GM12878 (cell line): ENCODE results near the gene LAMP1. TPM values are rescaled to one million over a fixed set of nuclear protein-coding genes. Genes with fewer than 3 reads are reported as not detected.

Source experiments
- ATAC-seq: fragments of 200-7000 bp; cut with Tn5 transposase; 3 replicates; pipeline ENCODE4 v1.9.1; 2020; ENCODE audit warnings: mild to moderate bottlenecking, moderate library complexity
- BruUV-seq: library from RNA; stranded (reverse); fragments of 400-500 nt; replicated peaks from 2 replicates; lab custom pipeline; 2021; lab: Mats Ljungman, UMichigan
- CTCF ChIA-PET: fragments of 300-600 bp; sonication (Branson Sonifier 250); formaldehyde crosslinking; extraction: SDS; loops from one replicate; lab custom pipeline; 2021; ENCODE audit warnings: inconsistent platforms; lab: Yijun Ruan, JAX
- POLR2A ChIA-PET: fragments of 350-600 bp; formaldehyde crosslinking; extraction: SDS; loops from one replicate; lab custom pipeline; 2021; ENCODE audit warnings: inconsistent platforms; lab: Charles Lee
- RAD21 ChIA-PET: fragments of 300-600 bp; sonication (Branson Sonifier 250); formaldehyde crosslinking; loops from one replicate; lab custom pipeline; 2023; ENCODE audit warnings: antibody characterized with exemption; ENCODE audit not compliant: unreplicated experiment; lab: Charles Lee
- SMC1A ChIA-PET: fragments of 300-600 bp; sonication (Branson Sonifier 250); formaldehyde crosslinking; loops from one replicate; lab custom pipeline; 2023; ENCODE audit not compliant: unreplicated experiment, uncharacterized antibody; lab: Charles Lee
- DNase-seq: peaks from one replicate; pipeline ENCODE4 v3.0.0-alpha.2; 2011; ENCODE audit warnings: low read depth, low spot score
- FAIRE-seq: peaks from 3 replicates; lab custom pipeline; 2011; peaks lifted over from hg19 to GRCh38; lab: Jason Lieb, UNC
- H2AFZ ChIP-seq: 2 replicates; pipeline ENCODE4 v1.6.0; 2011; ENCODE audit warnings: low read depth, low read length, control low read depth; ENCODE audit not compliant: control insufficient read depth
- H3K27ac ChIP-seq: 2 replicates; pipeline ENCODE4 v1.5.1; 2011; ENCODE audit warnings: control low read depth; ENCODE audit not compliant: control insufficient read depth, insufficient read depth
- H3K27me3 ChIP-seq, 2 experiments: replicated peaks in 1 of 2; 2 replicates each; pipeline versions ENCODE4 v1.6.0 to v1.6.1; 2011; ENCODE audit warnings: low read length in 1 of 2; ENCODE audit not compliant: control insufficient read depth in 2 of 2, insufficient read depth in 2 of 2
- H3K36me3 ChIP-seq, 2 experiments: 2 replicates each; pipeline ENCODE4 v1.5.1; 2011; ENCODE audit warnings: low read length in 1 of 2; ENCODE audit not compliant: control insufficient read depth in 2 of 2, insufficient read depth in 2 of 2
- H3K4me1 ChIP-seq: 2 replicates; pipeline ENCODE4 v1.6.1; 2011; ENCODE audit warnings: mild to moderate bottlenecking, low read length, moderate library complexity, mixed read lengths; ENCODE audit not compliant: control insufficient read depth, insufficient read depth
- H3K4me2 ChIP-seq: 2 replicates; pipeline ENCODE4 v1.6.0; 2011; ENCODE audit warnings: control low read depth; ENCODE audit not compliant: control insufficient read depth, insufficient read depth
- H3K4me3 ChIP-seq: fragments of 200-600 bp; sonication (generic); 2 replicates; pipeline ENCODE4 v1.5.1; 2016
- H3K79me2 ChIP-seq: 2 replicates; pipeline ENCODE4 v1.6.0; 2011; ENCODE audit warnings: low read length; ENCODE audit not compliant: control insufficient read depth, insufficient read depth
- H3K9ac ChIP-seq: 2 replicates; pipeline ENCODE4 v1.8.0; 2011; ENCODE audit warnings: low read length, control low read depth, mixed read lengths; ENCODE audit not compliant: control insufficient read depth, insufficient read depth
- H3K9me3 ChIP-seq: replicated peaks from 3 replicates; pipeline ENCODE4 v1.5.1; 2011; ENCODE audit warnings: mild to moderate bottlenecking, low read length; ENCODE audit not compliant: control insufficient read depth, insufficient read depth
- H4K20me1 ChIP-seq: 2 replicates; pipeline ENCODE4 v1.6.0; 2011; ENCODE audit not compliant: control insufficient read depth, insufficient read depth
- CHD2 ChIP-seq: IDR thresholded peaks from 2 replicates; pipeline ENCODE4 v1.6.1; 2011; ENCODE audit warnings: low read depth, low read length, improper control_type of control experiment, borderline replicate concordance
- CREM ChIP-seq: IDR thresholded peaks from 2 replicates; pipeline ENCODE4 v1.6.1; 2014; ENCODE audit warnings: antibody characterized with exemption, low read depth
- EED ChIP-seq: sonication (generic); IDR thresholded peaks from 2 replicates; pipeline ENCODE4 v1.6.1; 2016; ENCODE audit warnings: antibody characterized with exemption, low read depth
- ESRRA ChIP-seq: IDR thresholded peaks from 2 replicates; pipeline ENCODE4 v1.6.1; 2012; ENCODE audit warnings: mild to moderate bottlenecking, low read length, improper control_type of control experiment
- FOS ChIP-seq: IDR thresholded peaks from 3 replicates; pipeline ENCODE4 v1.6.1; 2011; ENCODE audit warnings: borderline replicate concordance; ENCODE audit not compliant: insufficient read length; ENCODE audit errors: extremely low read depth
- HDAC2 ChIP-seq: fragments of 200-600 bp; sonication (generic); IDR thresholded peaks from 2 replicates; pipeline ENCODE4 v1.6.1; 2017
- KAT2A ChIP-seq: conservative IDR thresholded peaks from 2 replicates; pipeline ENCODE4 v1.6.1; 2011; ENCODE audit warnings: low read depth, low read length; ENCODE audit not compliant: control insufficient read depth
- NBN ChIP-seq: fragments of 450-650 bp; IDR thresholded peaks from 2 replicates; pipeline ENCODE4 v1.6.1; 2016
- RAD51 ChIP-seq: fragments of 450-650 bp; IDR thresholded peaks from 2 replicates; pipeline ENCODE4 v1.6.1; 2016; ENCODE audit warnings: moderate library complexity, mild to moderate bottlenecking, inconsistent platforms
- RCOR1 ChIP-seq: conservative IDR thresholded peaks from 2 replicates; pipeline ENCODE4 v1.6.1; 2012; ENCODE audit warnings: low read depth, low read length, improper control_type of control experiment
- SMAD1 ChIP-seq: fragments of 450-650 bp; IDR thresholded peaks from 2 replicates; pipeline ENCODE4 v1.6.1; 2018; ENCODE audit warnings: mild to moderate bottlenecking, low read depth; ENCODE audit not compliant: partially characterized antibody
- SMARCA5 ChIP-seq: fragments of 450-650 bp; IDR thresholded peaks from 2 replicates; pipeline ENCODE4 v1.6.1; 2017; ENCODE audit warnings: mild to moderate bottlenecking
- SMC3 ChIP-seq: IDR thresholded peaks from 2 replicates; pipeline ENCODE4 v1.6.1; 2011; ENCODE audit warnings: low read length, improper control_type of control experiment, borderline replicate concordance
- SPI1 ChIP-seq: IDR thresholded peaks from 2 replicates; pipeline ENCODE4 v1.6.1; 2011; ENCODE audit warnings: low read depth, mild to moderate bottlenecking, low read length, moderate library complexity, borderline replicate concordance; ENCODE audit not compliant: insufficient read depth
- SRF ChIP-seq, 2 experiments: IDR thresholded peaks; 2 replicates each; pipeline ENCODE4 v1.6.1; 2011; ENCODE audit warnings: low read depth in 2 of 2, low read length in 2 of 2, mild to moderate bottlenecking in 1 of 2, moderate library complexity in 1 of 2
- STAT3 ChIP-seq: IDR thresholded peaks from 2 replicates; pipeline ENCODE4 v1.6.1; 2011; ENCODE audit warnings: low read depth, low read length, improper control_type of control experiment
- TBL1XR1 ChIP-seq: IDR thresholded peaks from 2 replicates; pipeline ENCODE4 v1.6.1; 2012; ENCODE audit warnings: low read depth, low read length, improper control_type of control experiment
- TCF3 ChIP-seq: IDR thresholded peaks from 2 replicates; pipeline ENCODE4 v1.6.1; 2012; ENCODE audit warnings: low read depth, mild to moderate bottlenecking, low read length, borderline replicate concordance; ENCODE audit not compliant: insufficient read depth
- ZNF207 ChIP-seq: fragments of 450-650 bp; IDR thresholded peaks from 2 replicates; pipeline ENCODE4 v1.6.1; 2014; ENCODE audit warnings: antibody characterized with exemption, mild to moderate bottlenecking, borderline replicate concordance
- ZNF622 ChIP-seq: fragments of 450-650 bp; IDR thresholded peaks from 2 replicates; pipeline ENCODE4 v1.6.1; 2017; ENCODE audit warnings: mild to moderate bottlenecking, inconsistent platforms
- WGBS: methylation state at CpG from one replicate; pipeline ENCODE4 v1.1.6; 2016; ENCODE audit warnings: low lambda C conversion rate; ENCODE audit not compliant: insufficient replicate concordance, insufficient coverage; ENCODE audit errors: missing lambda C conversion rate; 5-methylcytosine and 5-hydroxymethylcytosine counted together
- in situ Hi-C: fragments of 300-500 bp; cut with MboI; formaldehyde crosslinking; loops from 9 replicates; pipeline ENCODE4 v1.14.3; 2018; ENCODE audit warnings: mixed read lengths
- intact Hi-C: fragments of 100-400 bp; cut with micrococcal nuclease; formaldehyde crosslinking; loops from one replicate; pipeline ENCODE4 v1.14.2; 2022; ENCODE audit not compliant: unreplicated experiment
- polyA plus RNA-seq, 11 experiments: library from polyadenylated mRNA; depleted of rRNA in 4 of 11; unstranded in 6 of 11; stranded (reverse) in 5 of 11; fragments of >200 nt; fragmentation: Nextera tagmentation in 4 of 11; fragmentation: Illumina TruSeq in 1 of 11; extraction: Ambion mirVana in 4 of 11; extraction: Trizol in 1 of 11; gene quantifications; 1 replicate in 1 of 11; 2 replicates in 10 of 11; pipeline versions ENCODE4 v1.2.1 to v1.2.3, GENCODE V29; 2011 to 2016; ENCODE audit warnings: inconsistent platforms in 2 of 11, missing spikeins in 2 of 11, low read depth in 1 of 11
- total RNA-seq, 4 experiments: library from RNA; depleted of rRNA in 3 of 4; stranded (reverse); fragments of >200 nt in 3 of 4; fragmentation: Illumina TruSeq in 1 of 4; extraction: Trizol in 1 of 4; gene quantifications; 2 replicates each; pipeline versions ENCODE4 v1.2.1 to v1.2.3, GENCODE V29; 2013 to 2021
- TF ChIP-seq, protein P1 (sequence below): IDR thresholded peaks from 2 replicates; pipeline ENCODE4 v1.6.1; 2011; ENCODE audit warnings: mild to moderate bottlenecking, low read depth, low read length, moderate library complexity; ENCODE audit not compliant: insufficient replicate concordance

Gene LAMP1
- total and polyA plus RNA-seq, 10 of the 15 experiments (the other 5 are each of a cell fraction or from before 2014, with no cell fraction given), result 2.5 to 83.0 (median 32.7) TPM

DNA sequence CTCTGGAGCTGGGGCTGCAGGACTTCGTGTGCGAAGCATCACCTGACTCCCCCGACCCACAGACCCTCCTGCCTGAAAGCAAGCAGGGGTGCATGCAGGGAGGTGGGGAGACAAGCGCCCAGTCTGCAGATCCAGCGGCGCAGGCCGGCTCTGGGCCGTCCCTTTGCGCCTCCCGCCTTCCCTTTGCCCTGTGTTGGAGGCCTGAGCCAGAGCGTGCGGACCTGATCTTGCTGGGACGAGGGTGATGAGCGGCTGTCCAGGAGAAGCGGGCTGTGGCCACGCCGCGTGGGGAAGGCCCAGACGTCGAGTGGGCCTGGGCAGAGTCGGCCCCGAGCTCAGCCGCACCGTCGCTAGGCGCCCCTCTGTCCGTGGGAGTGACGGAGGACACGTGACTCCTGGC lies 72.2 kb downstream of the LAMP1 start:
- 74% methylated on average over 29 of the region's 29 CpGs for WGBS
- no TSS peak for BruUV-seq
- no peak overlapping the region for H3K4me3 ChIP-seq
- in situ Hi-C loops, result no loop called here
- CTCF ChIA-PET, result no interaction called here
- H3K4me2 ChIP-seq, result no peak overlapping the region
- RAD21 ChIA-PET, result no interaction called here
- no peaks in the 10 kb centered on the region for H4K20me1 ChIP-seq
- no peaks in the 10 kb centered on the region for H3K79me2 ChIP-seq
- POLR2A ChIA-PET, result no interaction called here
- TF ChIP-seq EED, result no peak
- TF ChIP-seq HDAC2, result no peak
- TF ChIP-seq ZNF207, result no peak
- no peak for TF ChIP-seq SMAD1
- no peak for TF ChIP-seq RCOR1
- TF ChIP-seq SRF (IDR thresholded peaks at IDR 0.05; ENCODE audit: low read depth in 2 of 2, low read length in 2 of 2), result no peak
- no peak for TF ChIP-seq SMC3
- TF ChIP-seq RAD51, result no peak
- TF ChIP-seq NBN, result no peak
- TF ChIP-seq STAT3, result no peak
- H2AFZ ChIP-seq, result no peak overlapping the region
- intact Hi-C loops, result no loop called here
- H3K27me3 ChIP-seq, result no peaks in the 10 kb centered on the region
- no peaks in the 10 kb centered on the region for H3K4me1 ChIP-seq
- no peaks in the 10 kb centered on the region for H3K9me3 ChIP-seq
- ATAC-seq (no peak), DNase-seq (no peak), FAIRE-seq (no peak)
- H3K27ac ChIP-seq, result no peak overlapping the region
- H3K9ac ChIP-seq, result no peak overlapping the region
- SMC1A ChIA-PET, result no interaction called here
- no peaks in the 10 kb centered on the region for H3K36me3 ChIP-seq

DNA sequence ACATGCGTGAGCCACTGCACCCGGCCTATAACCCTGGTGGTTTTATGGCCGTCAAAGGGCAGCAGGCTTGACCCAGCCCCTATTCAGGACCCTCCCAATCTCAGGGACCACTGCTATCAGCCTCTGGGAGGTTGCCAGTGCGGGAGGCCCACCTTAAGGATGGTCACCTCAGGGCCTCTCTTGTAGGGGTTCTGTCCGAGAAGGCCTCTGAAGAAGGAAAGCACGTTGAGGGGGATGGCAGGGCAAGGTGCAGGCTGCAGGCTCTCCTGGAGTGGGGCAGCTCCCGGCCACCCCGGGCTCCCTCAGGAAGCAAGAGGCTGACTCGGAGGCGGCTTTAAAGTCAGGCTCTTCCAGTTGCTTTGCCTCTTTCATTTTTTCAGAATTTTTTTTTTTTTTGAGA lies 72.8 kb downstream of the LAMP1 start:
- H3K4me1 ChIP-seq, result no peaks in the 10 kb centered on the region
- H3K79me2 ChIP-seq, result no peaks in the 10 kb centered on the region
- ChIA-PET CTCF (no interaction called here), SMC1A (no interaction called here), RAD21 (no interaction called here), POLR2A (no interaction called here)
- H3K36me3 ChIP-seq, result no peaks in the 10 kb centered on the region
- no peak for TF ChIP-seq CREM
- TF ChIP-seq SMARCA5, result no peak
- no peak for TF ChIP-seq SMC3
- TF ChIP-seq ZNF622, result no peak
- no peak for TF ChIP-seq TCF3
- no peak for TF ChIP-seq KAT2A
- TF ChIP-seq SPI1, result no peak
- TF ChIP-seq FOS, result no peak
- TF ChIP-seq, protein P1, sequence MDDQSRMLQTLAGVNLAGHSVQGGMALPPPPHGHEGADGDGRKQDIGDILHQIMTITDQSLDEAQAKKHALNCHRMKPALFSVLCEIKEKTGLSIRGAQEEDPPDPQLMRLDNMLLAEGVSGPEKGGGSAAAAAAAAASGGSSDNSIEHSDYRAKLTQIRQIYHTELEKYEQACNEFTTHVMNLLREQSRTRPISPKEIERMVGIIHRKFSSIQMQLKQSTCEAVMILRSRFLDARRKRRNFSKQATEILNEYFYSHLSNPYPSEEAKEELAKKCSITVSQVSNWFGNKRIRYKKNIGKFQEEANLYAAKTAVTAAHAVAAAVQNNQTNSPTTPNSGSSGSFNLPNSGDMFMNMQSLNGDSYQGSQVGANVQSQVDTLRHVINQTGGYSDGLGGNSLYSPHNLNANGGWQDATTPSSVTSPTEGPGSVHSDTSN, result no peak
- TF ChIP-seq TBL1XR1, result no peak
- no peak for TF ChIP-seq CHD2
- no peak for TF ChIP-seq ESRRA
- H3K4me2 ChIP-seq, result no peak overlapping the region
- intact Hi-C loops, result no loop called here
- H3K9me3 ChIP-seq, result no peaks in the 10 kb centered on the region
- no peaks in the 10 kb centered on the region for H4K20me1 ChIP-seq
- no peak overlapping the region for H2AFZ ChIP-seq
- ATAC-seq, result no peak
- 62% methylated on average over 10 of the region's 10 CpGs for WGBS
- no peak overlapping the region for H3K4me3 ChIP-seq
- FAIRE-seq, result no peak
- in situ Hi-C loops, result no loop called here
- H3K27me3 ChIP-seq, result no peaks in the 10 kb centered on the region
- no TSS peak for BruUV-seq
- H3K27ac ChIP-seq, result no peak overlapping the region
- no peak overlapping the region for H3K9ac ChIP-seq
- no peak for DNase-seq
